ENCODE results near the gene SLC29A3. TPM values are rescaled to one million over a fixed set of nuclear protein-coding genes. Genes with fewer than 3 reads are reported as not detected.
A peak's percentile ranks its signal among the peaks of the same experiment; 100 is the strongest.

Gene SLC29A3
- total RNA-seq, 3 donors from 2014 or later = 5.6 to 12.0 (median 6.2) TPM

DNA sequence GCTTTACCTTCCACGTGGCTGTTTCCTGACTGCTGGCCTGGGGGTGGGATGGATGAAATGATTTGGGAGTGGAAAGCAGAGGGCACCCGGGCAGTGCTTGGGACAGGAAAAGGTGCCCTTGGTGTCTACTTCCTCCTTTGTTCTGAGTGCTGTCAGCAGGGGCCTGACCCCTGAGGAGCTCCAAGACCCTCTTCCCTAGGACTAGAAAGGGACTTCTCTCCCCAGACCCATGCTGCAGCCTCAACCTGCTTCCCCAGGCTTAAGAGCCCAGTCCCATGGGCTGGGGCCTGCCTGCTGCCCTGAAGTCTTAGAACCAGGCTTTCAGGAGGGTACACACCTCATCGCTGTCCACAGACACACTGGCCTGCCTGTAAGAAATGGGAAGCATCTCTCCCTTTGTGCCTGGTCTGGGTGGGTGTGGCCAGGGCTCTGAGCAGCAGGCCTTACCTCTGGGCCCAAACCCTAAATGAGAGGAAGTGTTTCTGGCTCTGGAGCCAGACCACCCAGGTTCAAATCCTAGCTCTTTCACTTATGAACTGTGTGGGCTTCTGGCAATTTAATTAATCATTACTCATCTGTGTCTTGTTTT lies 90.6 kb downstream of the SLC29A3 start:
- Histone ChIP-seq H3K4me3 (no peak overlapping the region), H3K27me3 (no peaks in the 10 kb centered on the region), H3K36me3 (no peaks in the 10 kb centered on the region), H3K4me1 (no peaks in the 10 kb centered on the region), H3K9me3 (peaks cover 0 to 18% of the 10 kb centered on the region in 2 donors), H3K27ac (no peak overlapping the region)
- TF ChIP-seq POLR2AphosphoS5 (IDR thresholded peaks at IDR 0.05) (no peak), POLR2A (IDR thresholded peaks at IDR 0.05) (no peak)
- TF ChIP-seq, protein P1, sequence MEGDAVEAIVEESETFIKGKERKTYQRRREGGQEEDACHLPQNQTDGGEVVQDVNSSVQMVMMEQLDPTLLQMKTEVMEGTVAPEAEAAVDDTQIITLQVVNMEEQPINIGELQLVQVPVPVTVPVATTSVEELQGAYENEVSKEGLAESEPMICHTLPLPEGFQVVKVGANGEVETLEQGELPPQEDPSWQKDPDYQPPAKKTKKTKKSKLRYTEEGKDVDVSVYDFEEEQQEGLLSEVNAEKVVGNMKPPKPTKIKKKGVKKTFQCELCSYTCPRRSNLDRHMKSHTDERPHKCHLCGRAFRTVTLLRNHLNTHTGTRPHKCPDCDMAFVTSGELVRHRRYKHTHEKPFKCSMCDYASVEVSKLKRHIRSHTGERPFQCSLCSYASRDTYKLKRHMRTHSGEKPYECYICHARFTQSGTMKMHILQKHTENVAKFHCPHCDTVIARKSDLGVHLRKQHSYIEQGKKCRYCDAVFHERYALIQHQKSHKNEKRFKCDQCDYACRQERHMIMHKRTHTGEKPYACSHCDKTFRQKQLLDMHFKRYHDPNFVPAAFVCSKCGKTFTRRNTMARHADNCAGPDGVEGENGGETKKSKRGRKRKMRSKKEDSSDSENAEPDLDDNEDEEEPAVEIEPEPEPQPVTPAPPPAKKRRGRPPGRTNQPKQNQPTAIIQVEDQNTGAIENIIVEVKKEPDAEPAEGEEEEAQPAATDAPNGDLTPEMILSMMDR (IDR thresholded peaks at IDR 0.05) = no peak
- intact Hi-C loops (cut with DNase I; ENCODE audit: low total_unique reads) = no loop called here
- peak in 1 of 2 donors; percentile 27 for DNase-seq (ENCODE audit: low spot score in 2 of 2)

Other genes starting within 250 kb of the SLC29A3 start
- gene UNC5B, start 106.7 kb upstream of the SLC29A3 start, total RNA-seq = 1 to 10 TPM in 2 of 3 donors, under 1 TPM in 1; 0.80 to 4.9 (median 3.5) TPM
- 10 to 100 TPM in 2 of 3 donors, 1 to 10 TPM in 1; 8.5 to 13.8 (median 11.6) TPM for gene CDH23, start 77.7 kb downstream of the SLC29A3 start, total RNA-seq

Data from breast epithelium (tissue), 4 donors.